OCI-M2 (cell line): ENCODE data around the gene SLC16A7.

Experiments used
- DNase-seq: peaks from one replicate; lab custom pipeline; 2025; ENCODE audit not compliant: unreplicated experiment; lab: John Stamatoyannopoulos, UW

Gene SLC16A7

DNA sequence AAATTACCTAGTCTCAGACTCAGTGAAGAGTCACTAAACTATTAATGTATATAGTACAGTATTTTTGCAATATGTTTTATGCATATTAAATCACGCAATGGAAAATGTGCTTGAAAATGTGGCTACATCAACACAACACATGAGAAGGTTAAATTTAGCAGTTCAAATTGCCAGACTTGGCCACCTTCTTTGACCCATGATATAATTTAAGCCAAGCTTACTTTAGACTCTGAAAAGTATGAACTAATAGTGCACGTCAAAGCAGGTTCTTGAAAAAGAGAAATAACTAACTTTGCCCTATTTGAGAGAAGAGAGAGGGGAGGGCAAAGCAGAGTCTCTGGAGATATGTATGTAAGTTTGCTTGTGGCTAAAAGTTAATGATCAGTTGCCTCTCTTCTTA, 68.7 kb downstream of the SLC16A7 start:
- DNase-seq, result no peak

DNA sequence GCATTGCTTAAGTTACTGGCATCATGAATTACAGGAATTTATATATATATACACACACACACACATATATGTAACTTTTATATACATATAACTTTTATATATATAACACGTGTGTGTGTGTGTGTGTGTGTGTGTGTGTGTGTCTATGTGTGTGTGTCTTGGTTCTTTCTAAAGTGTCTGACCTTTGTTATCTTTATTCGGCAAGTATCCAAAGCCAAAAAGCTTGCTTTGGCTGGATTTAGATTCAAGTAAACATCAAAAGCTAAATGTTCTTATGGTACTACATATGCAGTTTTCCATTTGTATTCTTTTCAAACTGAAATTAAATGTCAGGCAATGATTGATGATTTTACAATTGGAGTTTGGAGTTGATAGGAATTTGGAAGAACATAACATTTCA, 69.9 kb downstream of the SLC16A7 start:
- no peak for DNase-seq

DNA sequence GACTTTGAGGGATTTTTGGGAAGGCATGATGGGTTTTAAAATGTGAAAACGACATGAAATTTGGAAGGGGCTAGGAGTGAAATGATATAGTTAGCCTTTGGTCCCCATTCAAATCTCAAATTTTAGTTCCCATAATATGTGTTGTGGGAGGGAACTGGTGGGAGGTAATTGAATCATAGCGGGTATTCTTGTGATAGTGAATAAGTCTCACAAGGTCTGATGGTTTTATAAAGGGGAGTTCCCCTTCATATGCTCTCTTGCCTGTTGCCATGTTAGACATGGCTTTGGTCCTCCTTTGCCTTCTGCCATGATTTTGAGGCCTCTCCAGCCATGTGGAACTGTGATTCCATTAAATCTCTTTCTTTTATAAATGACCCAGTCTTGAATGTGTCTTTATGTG, 72.8 kb downstream of the SLC16A7 start:
- DNase-seq, result no peak

DNA sequence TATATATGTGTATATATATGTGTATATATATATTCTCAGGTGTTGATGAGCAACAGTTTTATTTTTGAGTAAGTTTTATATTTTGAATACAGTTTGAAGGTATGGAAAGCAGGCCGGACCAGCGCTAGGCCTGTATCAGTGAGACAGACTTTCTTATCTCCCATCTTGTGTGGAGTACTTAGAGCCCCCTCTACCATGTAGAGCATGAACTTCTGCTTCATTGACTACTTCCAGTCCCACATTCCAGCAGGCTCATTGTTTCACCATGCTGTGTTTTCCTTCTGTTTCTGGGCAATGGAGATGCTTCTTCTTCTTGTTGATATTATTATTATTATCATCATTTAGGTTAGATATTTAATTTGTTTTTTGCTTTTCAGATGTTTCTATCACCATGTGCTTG, 76.4 kb downstream of the SLC16A7 start:
- no peak for DNase-seq

DNA sequence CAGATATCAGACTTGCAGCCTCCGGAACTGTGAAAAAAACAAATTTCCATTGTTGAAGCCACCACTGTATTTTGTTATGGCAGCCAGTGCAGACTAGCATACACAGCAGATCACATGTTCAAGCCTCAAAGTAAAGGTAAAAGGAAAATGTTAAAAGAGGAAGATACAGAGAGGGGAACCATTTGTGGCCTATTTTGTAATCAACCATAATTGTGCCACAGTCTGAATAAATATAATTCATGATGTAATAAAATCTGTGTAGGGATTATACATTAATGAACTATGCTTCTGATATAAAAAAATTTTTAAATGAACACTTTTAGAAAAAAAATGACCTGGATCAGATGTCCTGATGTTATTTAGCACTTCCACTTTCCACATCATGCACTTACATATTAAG, 79.6 kb downstream of the SLC16A7 start:
- no peak for DNase-seq

DNA sequence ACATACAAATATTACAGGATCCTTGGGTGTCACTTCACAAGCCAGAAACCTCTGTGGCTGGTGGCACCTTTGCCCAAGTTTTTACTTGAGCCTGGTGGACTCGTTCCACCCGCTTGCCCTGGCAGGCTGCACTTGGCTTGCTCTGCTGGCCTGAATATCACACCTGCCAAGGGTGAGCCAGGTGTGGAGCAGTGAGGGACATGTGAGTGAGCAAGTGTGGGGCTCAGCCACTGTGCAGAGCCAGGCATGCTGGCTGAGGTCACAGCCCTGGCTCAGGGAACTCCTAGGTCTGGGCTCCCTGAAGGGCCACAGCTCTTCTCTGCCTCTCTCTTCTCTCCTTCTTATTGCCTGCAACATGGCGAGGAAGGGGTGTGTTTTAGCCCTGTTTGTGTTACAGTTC, 82.0 kb downstream of the SLC16A7 start:
- no peak for DNase-seq

DNA sequence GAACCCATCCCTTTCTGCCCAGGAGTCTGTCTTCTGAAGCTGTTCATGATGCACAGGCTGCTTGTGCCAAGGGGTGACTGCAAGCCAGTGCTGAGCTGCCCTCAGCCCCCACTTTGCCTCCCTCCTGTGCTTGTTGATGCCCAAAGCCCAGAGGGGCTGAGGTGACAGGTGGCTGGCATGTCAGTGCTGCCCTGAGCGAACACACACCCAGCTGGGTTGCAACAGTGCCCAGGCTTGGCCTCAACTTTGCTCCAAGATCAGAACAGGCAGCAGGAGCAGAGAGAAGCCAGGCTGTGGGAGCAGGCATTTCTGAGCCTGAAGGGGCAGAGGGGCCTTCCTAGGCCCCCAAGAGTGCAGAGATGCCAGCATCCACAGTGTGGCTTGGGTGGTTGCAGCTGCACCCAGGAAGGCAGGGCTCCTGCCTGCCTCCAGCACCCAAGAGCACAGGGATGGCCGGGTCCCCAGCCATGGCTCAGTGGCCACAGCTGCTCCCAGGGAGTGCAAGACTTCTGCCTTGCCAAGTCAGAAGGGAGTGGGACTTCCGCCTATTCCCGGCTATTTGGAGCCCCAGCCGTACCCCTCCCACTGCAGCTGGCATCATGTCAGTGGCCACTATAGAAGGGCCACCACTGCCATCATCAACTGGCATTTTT, 83.1 kb downstream of the SLC16A7 start:
- no peak for DNase-seq

DNA sequence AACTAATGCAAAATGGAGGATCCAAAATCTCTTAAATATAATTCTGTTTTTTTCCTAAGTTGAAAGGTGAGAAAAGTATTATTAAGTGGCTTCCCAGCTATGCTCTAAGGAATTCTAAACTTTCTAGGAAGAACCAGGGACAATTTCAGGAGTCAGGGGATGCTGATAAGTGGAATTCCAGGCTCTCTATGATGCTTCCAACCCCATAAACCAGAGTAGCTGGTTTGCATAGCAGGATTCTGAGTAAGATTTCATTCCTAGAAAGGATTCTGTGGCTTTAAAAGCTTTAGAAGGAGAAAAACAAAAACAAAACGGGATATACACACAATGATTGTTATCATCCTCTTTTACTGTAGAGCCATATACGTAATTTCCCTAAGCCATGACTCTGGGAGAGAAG, 93.9 kb downstream of the SLC16A7 start:
- DNase-seq, result no peak

DNA sequence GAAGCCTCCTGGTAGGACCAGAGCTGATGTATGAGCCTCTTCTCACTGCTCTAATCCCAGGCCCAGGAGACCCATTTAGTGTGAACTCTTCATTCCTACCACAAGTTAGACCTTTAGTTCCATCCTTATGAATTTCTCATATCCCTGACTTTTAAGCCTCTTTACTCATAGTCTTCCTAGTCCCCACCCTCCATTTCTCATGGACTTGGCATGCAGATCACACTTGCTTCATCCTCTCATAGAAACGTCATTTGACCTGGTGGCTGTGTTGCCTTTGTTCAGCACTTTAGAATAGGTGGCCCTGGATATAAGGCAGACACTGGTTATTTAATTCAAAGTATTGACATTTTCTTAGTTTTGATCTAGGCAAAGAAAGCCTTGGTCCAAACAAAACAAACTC, 99.5 kb downstream of the SLC16A7 start:
- DNase-seq, result no peak

DNA sequence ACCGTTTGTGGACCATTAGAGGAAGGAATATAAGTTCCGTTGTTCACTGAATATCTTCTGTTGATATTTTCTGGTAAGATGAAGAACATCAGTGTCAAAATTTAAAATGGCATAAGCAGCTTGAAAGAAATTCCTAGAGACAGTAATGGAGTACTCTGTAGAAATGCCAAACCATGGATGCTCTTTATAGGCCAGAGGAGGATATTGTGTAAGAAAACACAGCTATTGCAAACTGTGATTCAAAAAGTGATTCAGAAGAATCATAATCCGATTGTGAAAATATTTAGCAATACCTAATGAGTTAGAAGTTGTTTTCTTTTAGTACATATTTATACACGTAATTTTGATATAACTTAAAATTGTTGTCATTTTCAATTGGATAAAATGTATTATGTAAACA, 102.8 kb downstream of the SLC16A7 start:
- no peak for DNase-seq

DNA sequence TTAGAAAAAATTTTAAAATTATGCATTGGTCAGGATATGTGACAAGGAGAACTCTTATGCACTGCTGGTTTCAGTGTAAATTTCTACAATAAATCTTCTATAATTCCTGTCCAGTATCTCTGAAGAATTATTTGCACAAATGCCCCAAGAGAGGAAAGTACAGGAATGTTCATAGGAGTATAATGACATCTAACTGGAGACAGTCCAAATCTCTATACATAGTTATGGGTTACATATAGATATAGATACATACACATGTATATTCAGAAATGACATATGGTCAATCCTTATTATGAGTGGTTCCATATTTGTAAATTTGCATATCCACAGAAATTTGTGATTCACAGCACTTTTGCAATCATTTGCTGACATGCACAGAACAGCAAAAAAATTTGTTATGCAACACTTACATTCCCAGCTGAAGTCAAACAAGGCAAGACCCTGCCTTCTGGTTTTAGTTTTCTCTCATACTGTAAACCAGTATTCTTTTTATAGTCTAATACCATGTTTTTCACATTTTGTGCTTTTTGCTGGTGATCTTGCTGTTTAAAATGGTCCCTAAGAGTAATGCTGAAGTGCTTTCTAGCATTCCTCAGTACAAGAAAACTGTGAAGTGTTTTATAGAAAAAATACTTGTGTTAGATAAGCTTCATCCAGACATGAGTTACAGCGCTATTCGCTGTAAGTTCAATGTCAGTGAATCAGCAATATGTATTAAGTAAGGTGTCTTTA, 103.8 kb downstream of the SLC16A7 start:
- no peak for DNase-seq

DNA sequence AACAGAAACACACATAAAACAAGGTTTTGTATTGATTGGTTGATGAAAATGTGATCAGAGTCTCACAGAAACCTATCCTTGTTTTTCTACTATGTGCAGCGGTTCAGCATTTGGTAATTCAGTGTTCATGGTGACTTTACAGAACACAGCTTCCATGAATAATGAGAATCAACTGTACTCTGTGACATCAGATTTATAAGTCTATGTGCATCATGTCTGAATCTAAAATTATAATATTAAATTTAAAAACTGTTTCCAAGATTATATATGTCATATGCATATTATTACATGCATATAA, 104.3 kb downstream of the SLC16A7 start:
- DNase-seq, result no peak

DNA sequence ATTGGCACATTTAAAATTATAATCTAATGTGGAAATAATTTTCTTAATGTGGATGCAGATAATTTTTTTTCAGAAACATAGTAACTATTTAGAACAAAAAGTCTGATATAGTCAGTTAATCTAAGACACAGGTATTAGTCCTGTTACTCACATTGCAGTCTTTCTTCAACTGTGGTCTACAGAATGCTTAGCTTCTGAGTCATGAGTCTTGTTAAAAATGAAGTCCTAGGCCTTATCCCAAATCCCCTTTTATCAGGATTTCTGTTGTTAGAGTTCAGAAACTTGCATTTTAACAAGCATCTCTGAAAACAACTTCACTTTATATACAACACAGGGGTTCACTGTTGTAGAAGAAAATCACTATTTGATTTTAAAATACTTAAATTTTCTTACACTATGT, 112.2 kb downstream of the SLC16A7 start:
- DNase-seq, result no peak

DNA sequence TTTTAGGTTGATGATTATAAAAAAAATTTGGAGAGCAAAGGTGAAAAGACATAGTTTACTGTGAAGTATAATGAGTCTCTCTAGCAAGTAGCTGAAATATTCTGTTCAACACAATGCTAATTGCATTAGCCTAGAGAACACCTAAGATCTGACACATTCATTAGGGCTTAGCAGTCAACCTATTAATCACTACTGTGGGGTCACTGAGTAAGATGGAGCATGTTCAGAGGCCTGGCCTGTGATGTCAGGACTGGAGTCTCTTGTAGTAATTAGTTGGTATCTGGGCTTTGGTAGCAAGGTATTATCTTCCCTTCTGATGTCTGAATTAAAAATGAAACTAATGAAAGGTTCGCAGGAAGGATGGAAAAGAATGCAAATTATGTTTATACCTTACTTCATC, 112.7 kb downstream of the SLC16A7 start:
- no peak for DNase-seq

DNA sequence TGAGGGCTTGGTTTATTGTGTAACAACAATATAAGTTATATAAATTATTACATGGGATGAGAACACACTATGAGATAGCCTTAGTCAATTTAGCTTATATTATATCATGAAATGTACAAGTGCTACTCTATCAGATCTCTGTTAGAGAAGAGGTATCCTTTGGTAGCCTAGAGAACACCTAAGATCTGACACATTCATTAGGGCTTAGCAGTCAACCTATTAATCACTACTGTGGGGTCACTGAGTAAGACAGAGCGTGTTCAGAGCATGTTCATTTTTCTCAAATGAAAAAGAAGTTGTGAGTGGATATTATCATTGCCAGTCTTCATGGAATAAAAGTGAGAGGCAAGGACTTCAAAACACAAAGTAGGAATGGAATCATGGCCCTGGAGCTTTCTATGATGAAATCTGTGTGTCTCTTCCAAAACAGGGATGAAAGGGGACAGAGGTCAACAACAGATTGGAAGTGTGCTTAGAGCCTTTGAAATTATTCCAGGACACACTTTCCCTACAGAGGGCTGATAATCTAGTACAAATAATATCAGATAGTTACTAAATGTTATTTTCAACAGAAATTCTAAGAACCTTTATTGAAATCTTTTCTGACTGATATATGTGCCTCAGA, 114.3 kb downstream of the SLC16A7 start:
- DNase-seq, result no peak

DNA sequence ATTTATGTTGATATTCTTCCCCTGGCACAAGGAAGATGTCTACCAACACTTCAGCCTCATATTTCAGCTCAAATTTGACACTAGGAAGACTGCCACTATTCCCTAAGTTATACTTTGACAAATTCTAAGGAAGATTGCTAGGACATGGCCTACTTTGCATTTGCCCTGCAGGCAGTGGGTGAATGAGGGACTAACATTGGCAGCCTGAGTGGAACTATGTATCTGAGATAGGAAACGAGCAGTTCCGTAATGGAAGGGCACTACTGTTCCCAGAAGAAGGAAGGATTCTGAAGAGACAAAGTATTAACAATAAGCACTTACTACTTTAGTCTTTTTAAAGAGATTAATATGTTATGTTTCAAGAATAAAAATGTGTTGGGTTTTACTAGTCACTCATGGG, 115.1 kb downstream of the SLC16A7 start:
- no peak for DNase-seq

DNA sequence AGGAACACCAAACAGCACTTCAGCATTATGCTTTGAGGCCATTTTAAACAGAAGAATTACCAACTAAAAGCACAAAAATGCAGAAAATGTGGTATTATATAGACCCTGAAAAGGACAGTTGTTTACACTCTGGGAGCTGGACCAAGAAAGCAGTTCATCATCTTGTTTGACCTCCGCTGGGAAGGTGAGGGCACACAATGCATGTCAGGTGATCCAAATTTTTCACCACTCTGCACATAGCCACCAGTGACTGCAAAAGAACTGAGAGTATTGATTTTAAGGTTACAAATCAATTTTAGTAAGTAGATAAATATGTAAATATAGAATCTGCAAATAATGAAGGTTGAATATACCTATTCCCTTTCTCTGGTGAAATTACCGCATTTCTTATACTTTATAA, 119.6 kb downstream of the SLC16A7 start:
- DNase-seq, result no peak

DNA sequence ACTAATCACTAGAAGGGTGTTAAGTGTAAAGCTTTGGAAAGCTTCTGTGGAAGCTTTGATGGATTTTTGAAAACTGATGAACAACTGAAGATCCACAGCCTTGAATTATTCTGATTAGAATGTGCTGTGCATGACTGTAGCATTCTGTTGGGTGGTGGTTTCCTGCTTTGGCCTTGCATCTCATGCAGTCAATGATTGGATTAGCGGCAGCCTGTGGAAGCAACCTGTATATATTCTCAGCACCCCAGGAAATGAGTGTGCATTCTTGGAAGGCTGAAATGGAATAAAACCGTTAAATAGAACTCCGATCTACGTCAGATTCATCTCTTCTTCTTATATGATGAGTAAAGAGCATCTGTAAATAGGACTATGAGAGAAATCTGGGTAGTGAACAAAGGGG, 120.2 kb downstream of the SLC16A7 start:
- DNase-seq, result no peak

DNA sequence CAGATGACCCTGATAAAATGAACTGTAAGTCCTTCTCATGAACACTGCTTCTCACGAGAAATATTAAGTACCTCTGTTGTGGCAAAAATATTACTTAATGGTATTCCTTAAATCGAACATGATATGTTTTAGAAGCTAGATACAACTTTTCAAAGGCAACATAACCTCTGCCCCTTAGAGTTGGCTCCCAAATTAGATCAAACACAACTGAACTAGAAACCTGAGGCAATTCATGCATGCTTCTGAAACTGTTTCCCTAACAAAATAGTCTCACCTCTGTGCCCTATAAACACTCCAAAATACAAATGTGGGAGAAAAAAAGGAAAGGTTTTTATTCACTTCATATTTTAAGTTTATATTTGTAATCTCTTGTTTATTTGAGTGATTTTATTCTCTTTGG, 121.6 kb downstream of the SLC16A7 start:
- DNase-seq, result no peak

DNA sequence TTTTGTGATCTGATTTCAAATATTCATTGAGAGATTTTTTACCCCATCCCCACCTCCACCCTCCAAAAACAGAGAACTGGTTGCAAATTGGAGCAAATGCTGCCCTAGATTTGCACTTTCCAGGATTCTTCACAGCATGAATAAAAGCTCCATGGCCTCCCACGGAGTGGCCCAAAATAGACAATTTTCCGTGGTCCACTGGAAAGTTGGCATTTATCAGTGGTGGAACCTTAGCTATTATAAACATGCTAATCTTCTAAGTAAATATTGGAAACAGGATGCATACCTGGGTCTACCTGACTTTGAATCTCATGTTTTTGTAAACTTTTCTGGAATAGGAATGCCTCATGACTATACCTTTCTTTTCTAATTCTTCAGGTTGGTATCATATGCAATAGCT, 123.9 kb downstream of the SLC16A7 start:
- no peak for DNase-seq

DNA sequence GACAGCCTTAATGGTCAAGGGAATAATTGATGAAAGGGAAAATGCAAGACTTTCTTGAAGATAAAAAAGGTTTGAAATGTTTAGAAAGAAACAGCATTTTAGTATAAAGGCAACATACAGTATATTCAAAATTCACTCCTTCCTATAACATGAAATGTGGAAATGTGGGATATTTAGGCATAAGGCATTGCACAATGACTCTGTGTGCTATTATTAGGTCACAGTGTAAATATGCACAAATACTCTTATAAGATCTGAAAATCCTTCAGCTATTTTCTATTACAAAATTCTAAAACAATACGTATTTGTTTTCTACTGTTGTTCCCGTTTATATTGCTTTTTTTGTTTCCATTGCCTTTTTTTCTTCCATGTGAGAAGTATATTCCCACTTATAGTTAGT, 127.7 kb downstream of the SLC16A7 start:
- DNase-seq, result no peak

DNA sequence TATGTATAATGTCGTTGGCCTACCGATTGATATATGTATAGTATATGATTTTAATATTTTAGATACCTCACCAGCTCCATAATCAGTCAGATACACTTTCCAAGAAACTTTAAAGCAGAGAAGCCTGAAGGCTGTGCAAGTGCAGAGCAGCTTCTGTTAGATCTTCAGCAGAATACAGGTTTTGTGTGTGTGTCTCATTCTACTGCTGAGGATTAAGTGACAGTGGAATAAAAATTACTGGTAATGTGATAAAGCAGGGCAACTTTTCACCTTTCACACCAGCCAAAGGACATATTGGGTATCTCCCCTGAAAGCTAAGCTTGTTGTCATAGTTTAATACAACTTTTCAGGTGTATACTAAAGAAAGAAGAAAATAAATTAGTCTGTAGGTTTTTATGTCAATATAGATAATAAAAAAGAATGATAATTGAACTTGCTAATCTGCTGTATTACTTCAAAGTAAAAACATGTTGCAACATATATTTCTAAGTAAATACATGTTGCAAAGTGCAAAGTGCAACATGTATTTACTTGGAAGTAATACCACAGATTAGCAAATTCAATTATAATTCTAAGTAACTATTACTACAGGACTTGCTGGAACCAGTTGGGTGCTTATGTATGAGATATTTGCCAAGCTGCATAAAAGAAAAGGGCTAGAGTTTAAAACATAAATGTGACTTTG, 128.3 kb downstream of the SLC16A7 start:
- no peak for DNase-seq
